HepG2 (cell line): Measurements from ENCODE around the gene TBC1D24. TPM values are rescaled to one million over a fixed set of nuclear protein-coding genes. Genes with fewer than 3 reads are reported as not detected.

Experiments
- AKAP8 ChIP-seq: sonication (generic); formaldehyde crosslinking; IDR thresholded peaks from 2 replicates; pipeline ENCODE4 v1.5.1; 2020; ENCODE audit warnings: mild to moderate bottlenecking, missing genetic modification reagents
- ARID2 ChIP-seq: sonication (generic); formaldehyde crosslinking; IDR thresholded peaks from 2 replicates; pipeline ENCODE4 v1.8.1; 2022; ENCODE audit warnings: mild to moderate bottlenecking, missing genetic modification reagents, borderline replicate concordance
- ELF4 ChIP-seq: sonication (generic); formaldehyde crosslinking; IDR thresholded peaks from 2 replicates; pipeline ENCODE4 v1.5.0; 2020; ENCODE audit warnings: missing genetic modification reagents, mild to moderate bottlenecking, moderate library complexity, borderline replicate concordance
- ETV6 ChIP-seq: sonication (generic); formaldehyde crosslinking; conservative IDR thresholded peaks from 2 replicates; pipeline ENCODE4 v1.4.0; 2020; ENCODE audit warnings: missing genetic modification reagents
- GFI1 ChIP-seq: sonication (generic); formaldehyde crosslinking; IDR thresholded peaks from 2 replicates; pipeline ENCODE4 v1.5.0; 2020; ENCODE audit warnings: missing genetic modification reagents, mild to moderate bottlenecking, borderline replicate concordance
- MAZ ChIP-seq, 2 experiments: sonication (generic) in 1 of 2; formaldehyde crosslinking in 1 of 2; IDR thresholded peaks; 2 replicates each; pipeline versions ENCODE4 v1.5.0 to v1.6.1; 2012 to 2020; ENCODE audit warnings: low read depth in 2 of 2, mild to moderate bottlenecking in 2 of 2, borderline replicate concordance in 1 of 2, improper control_type of control experiment in 1 of 2, low read length in 1 of 2, missing genetic modification reagents in 1 of 2, moderate library complexity in 1 of 2
- TARDBP ChIP-seq: sonication (generic); formaldehyde crosslinking; IDR thresholded peaks from 2 replicates; pipeline ENCODE4 v1.8.0; 2022; ENCODE audit warnings: mild to moderate bottlenecking, missing genetic modification reagents
- ZFP1 ChIP-seq: IDR thresholded peaks from 2 replicates; pipeline ENCODE4 v1.6.1; 2016
- ZFP36 ChIP-seq: fragments of 150-350 bp; IDR thresholded peaks from 2 replicates; pipeline ENCODE4 v1.6.1; 2018; ENCODE audit warnings: borderline replicate concordance, low read length, low read depth; ENCODE audit not compliant: partially characterized antibody
- ZNF563 ChIP-seq: sonication (generic); formaldehyde crosslinking; IDR thresholded peaks from 2 replicates; pipeline ENCODE4 v1.8.0; 2022; ENCODE audit warnings: mild to moderate bottlenecking, moderate library complexity, missing genetic modification reagents
- ZNF674 ChIP-seq: sonication (generic); formaldehyde crosslinking; IDR thresholded peaks from 2 replicates; pipeline ENCODE4 v1.5.0; 2020; ENCODE audit warnings: low read depth, mild to moderate bottlenecking, missing genetic modification reagents
- ZSCAN21 ChIP-seq: sonication (generic); formaldehyde crosslinking; IDR thresholded peaks from 2 replicates; pipeline ENCODE4 v1.8.0; 2022; ENCODE audit warnings: mild to moderate bottlenecking, missing genetic modification reagents, moderate library complexity, borderline replicate concordance
- polyA plus RNA-seq, 8 experiments: library from polyadenylated mRNA; depleted of rRNA in 3 of 8; stranded (reverse) in 7 of 8; unstranded in 1 of 8; fragments of >200 nt; fragmentation: Illumina TruSeq in 4 of 8; extraction: Trizol in 4 of 8; gene quantifications; 2 replicates each; pipeline versions ENCODE4 v1.2.1 to v1.2.3, GENCODE V29; 2011 to 2016; ENCODE audit warnings: low read depth in 4 of 8, missing spikeins in 1 of 8, mixed read lengths in 1 of 8; ENCODE audit not compliant: insufficient read depth in 1 of 8
- total RNA-seq, 5 experiments: library from RNA; depleted of rRNA; stranded (reverse); fragments of >200 nt; fragmentation: Illumina TruSeq; extraction: Trizol; gene quantifications; 2 replicates each; pipeline ENCODE4 v1.2.3, GENCODE V29; 2016; ENCODE audit warnings: low read depth in 1 of 5
- TF ChIP-seq, protein P1 (sequence below): sonication (generic); formaldehyde crosslinking; IDR thresholded peaks from 2 replicates; pipeline ENCODE4 v1.4.0; 2020; ENCODE audit warnings: low read depth, mild to moderate bottlenecking, missing genetic modification reagents
- TF ChIP-seq, protein P2 (sequence below): IDR thresholded peaks from 2 replicates; pipeline ENCODE4 v1.6.1; 2012; ENCODE audit warnings: inconsistent platforms
- TF ChIP-seq, protein P3 (sequence below): sonication (generic); formaldehyde crosslinking; IDR thresholded peaks from 2 replicates; pipeline ENCODE4 v1.4.0; 2020; ENCODE audit warnings: missing genetic modification reagents
- TF ChIP-seq, protein P4 (sequence below): sonication (generic); formaldehyde crosslinking; IDR thresholded peaks from 2 replicates; pipeline ENCODE4 v1.8.0; 2022; ENCODE audit warnings: missing genetic modification reagents, mild to moderate bottlenecking, moderate library complexity, borderline replicate concordance
- TF ChIP-seq, protein P5 (sequence below): sonication (generic); formaldehyde crosslinking; IDR thresholded peaks from 2 replicates; pipeline ENCODE4 v1.4.0; 2020; ENCODE audit warnings: missing genetic modification reagents

Gene TBC1D24
- total and polyA plus RNA-seq, 2 of the 13 experiments (the other 11 are each of a cell fraction or from before 2014, with no cell fraction given), result 7.7 to 13.7 TPM

DNA sequence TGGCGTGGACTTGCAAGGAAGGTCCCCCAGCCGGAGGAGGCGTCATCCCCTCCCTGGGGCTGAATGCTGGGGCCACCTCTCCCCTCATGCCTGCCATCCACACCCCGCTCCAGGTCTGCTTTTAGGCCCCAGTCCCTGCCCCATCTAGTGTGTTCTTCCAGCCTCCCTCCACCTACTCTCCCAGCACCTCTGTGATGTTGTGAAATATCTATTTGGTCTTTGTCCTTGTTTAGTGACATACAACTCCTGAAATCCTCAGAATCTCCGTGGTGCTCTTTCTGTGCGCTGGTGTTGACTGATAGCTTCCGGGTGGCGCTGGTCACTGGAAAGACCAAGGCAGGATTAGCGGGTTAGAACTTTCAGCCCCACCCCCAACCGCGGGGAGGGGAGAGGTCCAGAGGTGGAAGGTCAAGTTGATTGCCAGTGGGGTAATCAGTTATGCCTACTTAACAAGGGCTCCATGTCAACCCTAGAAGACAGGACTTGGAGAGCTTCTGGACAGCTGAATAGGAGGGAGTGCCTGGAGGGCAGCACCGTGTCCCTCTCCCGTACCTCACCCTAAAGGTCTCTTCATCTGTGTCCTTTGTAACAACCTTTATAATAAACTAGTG, 10.1 kb downstream of the TBC1D24 start (continued):
- TF ChIP-seq ETV6 (0 out of 2 replicates have a peak, but pooled peaks have one; percentile 38), TARDBP (CRISPR knock-in tag) (peak; percentile 95), AKAP8 (CRISPR knock-in tag) (peak; percentile 65; the same call in 1 of the 2 replicates), ZNF563 (no peak), ZFP1 (CRISPR knock-in tag) (peak; percentile 33; the same call in 1 of the 2 replicates), ZFP36 (no peak), ZSCAN21 (CRISPR knock-in tag) (no peak; the same call in 1 of the 2 replicates), ARID2 (CRISPR knock-in tag) (peak; percentile 36; the same call in 1 of the 2 replicates), GFI1 (CRISPR knock-in tag) (peak; percentile 59; the same call in 1 of the 2 replicates), ZNF674 (CRISPR knock-in tag) (no peak), ELF4 (CRISPR knock-in tag) (0 out of 2 replicates have a peak, but pooled peaks have one; percentile 61), MAZ (IDR thresholded peaks at IDR 0.05; ENCODE audit: borderline replicate concordance, low read depth, low read length) (0 out of 2 replicates have a peak, but pooled peaks have one; percentile 30), MAZ (CRISPR knock-in tag; IDR thresholded peaks at IDR 0.05; ENCODE audit: low read depth) (peak; percentile 80; the same call in 1 of the 2 replicates)
- TF ChIP-seq, protein P1, sequence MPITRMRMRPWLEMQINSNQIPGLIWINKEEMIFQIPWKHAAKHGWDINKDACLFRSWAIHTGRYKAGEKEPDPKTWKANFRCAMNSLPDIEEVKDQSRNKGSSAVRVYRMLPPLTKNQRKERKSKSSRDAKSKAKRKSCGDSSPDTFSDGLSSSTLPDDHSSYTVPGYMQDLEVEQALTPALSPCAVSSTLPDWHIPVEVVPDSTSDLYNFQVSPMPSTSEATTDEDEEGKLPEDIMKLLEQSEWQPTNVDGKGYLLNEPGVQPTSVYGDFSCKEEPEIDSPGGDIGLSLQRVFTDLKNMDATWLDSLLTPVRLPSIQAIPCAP, result no peak
- TF ChIP-seq, protein P2, sequence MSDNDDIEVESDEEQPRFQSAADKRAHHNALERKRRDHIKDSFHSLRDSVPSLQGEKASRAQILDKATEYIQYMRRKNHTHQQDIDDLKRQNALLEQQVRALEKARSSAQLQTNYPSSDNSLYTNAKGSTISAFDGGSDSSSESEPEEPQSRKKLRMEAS, result peak; percentile 59
- TF ChIP-seq, protein P3, sequence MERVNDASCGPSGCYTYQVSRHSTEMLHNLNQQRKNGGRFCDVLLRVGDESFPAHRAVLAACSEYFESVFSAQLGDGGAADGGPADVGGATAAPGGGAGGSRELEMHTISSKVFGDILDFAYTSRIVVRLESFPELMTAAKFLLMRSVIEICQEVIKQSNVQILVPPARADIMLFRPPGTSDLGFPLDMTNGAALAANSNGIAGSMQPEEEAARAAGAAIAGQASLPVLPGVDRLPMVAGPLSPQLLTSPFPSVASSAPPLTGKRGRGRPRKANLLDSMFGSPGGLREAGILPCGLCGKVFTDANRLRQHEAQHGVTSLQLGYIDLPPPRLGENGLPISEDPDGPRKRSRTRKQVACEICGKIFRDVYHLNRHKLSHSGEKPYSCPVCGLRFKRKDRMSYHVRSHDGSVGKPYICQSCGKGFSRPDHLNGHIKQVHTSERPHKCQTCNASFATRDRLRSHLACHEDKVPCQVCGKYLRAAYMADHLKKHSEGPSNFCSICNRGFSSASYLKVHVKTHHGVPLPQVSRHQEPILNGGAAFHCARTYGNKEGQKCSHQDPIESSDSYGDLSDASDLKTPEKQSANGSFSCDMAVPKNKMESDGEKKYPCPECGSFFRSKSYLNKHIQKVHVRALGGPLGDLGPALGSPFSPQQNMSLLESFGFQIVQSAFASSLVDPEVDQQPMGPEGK (CRISPR knock-in tag), result peak; percentile 84
- TF ChIP-seq, protein P4, sequence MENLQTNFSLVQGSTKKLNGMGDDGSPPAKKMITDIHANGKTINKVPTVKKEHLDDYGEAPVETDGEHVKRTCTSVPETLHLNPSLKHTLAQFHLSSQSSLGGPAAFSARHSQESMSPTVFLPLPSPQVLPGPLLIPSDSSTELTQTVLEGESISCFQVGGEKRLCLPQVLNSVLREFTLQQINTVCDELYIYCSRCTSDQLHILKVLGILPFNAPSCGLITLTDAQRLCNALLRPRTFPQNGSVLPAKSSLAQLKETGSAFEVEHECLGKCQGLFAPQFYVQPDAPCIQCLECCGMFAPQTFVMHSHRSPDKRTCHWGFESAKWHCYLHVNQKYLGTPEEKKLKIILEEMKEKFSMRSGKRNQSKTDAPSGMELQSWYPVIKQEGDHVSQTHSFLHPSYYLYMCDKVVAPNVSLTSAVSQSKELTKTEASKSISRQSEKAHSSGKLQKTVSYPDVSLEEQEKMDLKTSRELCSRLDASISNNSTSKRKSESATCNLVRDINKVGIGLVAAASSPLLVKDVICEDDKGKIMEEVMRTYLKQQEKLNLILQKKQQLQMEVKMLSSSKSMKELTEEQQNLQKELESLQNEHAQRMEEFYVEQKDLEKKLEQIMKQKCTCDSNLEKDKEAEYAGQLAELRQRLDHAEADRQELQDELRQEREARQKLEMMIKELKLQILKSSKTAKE, result peak; percentile 90
- TF ChIP-seq, protein P5, sequence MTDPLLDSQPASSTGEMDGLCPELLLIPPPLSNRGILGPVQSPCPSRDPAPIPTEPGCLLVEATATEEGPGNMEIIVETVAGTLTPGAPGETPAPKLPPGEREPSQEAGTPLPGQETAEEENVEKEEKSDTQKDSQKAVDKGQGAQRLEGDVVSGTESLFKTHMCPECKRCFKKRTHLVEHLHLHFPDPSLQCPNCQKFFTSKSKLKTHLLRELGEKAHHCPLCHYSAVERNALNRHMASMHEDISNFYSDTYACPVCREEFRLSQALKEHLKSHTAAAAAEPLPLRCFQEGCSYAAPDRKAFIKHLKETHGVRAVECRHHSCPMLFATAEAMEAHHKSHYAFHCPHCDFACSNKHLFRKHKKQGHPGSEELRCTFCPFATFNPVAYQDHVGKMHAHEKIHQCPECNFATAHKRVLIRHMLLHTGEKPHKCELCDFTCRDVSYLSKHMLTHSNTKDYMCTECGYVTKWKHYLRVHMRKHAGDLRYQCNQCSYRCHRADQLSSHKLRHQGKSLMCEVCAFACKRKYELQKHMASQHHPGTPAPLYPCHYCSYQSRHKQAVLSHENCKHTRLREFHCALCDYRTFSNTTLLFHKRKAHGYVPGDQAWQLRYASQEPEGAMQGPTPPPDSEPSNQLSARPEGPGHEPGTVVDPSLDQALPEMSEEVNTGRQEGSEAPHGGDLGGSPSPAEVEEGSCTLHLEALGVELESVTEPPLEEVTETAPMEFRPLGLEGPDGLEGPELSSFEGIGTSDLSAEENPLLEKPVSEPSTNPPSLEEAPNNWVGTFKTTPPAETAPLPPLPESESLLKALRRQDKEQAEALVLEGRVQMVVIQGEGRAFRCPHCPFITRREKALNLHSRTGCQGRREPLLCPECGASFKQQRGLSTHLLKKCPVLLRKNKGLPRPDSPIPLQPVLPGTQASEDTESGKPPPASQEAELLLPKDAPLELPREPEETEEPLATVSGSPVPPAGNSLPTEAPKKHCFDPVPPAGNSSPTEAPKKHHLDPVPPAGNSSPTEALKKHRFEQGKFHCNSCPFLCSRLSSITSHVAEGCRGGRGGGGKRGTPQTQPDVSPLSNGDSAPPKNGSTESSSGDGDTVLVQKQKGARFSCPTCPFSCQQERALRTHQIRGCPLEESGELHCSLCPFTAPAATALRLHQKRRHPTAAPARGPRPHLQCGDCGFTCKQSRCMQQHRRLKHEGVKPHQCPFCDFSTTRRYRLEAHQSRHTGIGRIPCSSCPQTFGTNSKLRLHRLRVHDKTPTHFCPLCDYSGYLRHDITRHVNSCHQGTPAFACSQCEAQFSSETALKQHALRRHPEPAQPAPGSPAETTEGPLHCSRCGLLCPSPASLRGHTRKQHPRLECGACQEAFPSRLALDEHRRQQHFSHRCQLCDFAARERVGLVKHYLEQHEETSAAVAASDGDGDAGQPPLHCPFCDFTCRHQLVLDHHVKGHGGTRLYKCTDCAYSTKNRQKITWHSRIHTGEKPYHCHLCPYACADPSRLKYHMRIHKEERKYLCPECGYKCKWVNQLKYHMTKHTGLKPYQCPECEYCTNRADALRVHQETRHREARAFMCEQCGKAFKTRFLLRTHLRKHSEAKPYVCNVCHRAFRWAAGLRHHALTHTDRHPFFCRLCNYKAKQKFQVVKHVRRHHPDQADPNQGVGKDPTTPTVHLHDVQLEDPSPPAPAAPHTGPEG (CRISPR knock-in tag), result no peak
